Psoas muscle (tissue), 8 donors: ENCODE results near the gene RBM20. TPM values are rescaled to one million over a fixed set of nuclear protein-coding genes. Genes with fewer than 3 reads are reported as not detected.

Experiments
- ATAC-seq, 4 donors: fragments of 200-7000 bp; cut with Tn5 transposase; one replicate each; pipeline ENCODE4 v1.9.1; 2020; ENCODE audit warnings: moderate library complexity in 3 of 4, mild to moderate bottlenecking in 2 of 4
- DNase-seq, 2 donors: peaks; one replicate each; pipeline ENCODE4 v3.0.0-alpha.2; 2020
- H3K27ac ChIP-seq: fragments of 200-600 bp; one replicate; pipeline ENCODE4 v1.8.0; 2022
- H3K27me3 ChIP-seq, 3 donors: fragments of 200-600 bp in 1 of 3; one replicate each; pipeline versions ENCODE4 v1.6.1 to v1.8.0; 2013 to 2022; ENCODE audit warnings: low read length in 2 of 3, mild to moderate bottlenecking in 2 of 3, moderate library complexity in 1 of 3; ENCODE audit not compliant: insufficient read depth in 3 of 3
- H3K36me3 ChIP-seq, 2 donors: fragments of 200-600 bp in 1 of 2; one replicate each; pipeline versions ENCODE4 v1.6.1 to v1.8.0; 2013 to 2022; ENCODE audit warnings: low read depth in 1 of 2, mild to moderate bottlenecking in 1 of 2, moderate library complexity in 1 of 2; ENCODE audit not compliant: insufficient read depth in 1 of 2
- H3K4me1 ChIP-seq: fragments of 200-600 bp; one replicate; pipeline ENCODE4 v1.8.0; 2022
- H3K4me3 ChIP-seq: fragments of 200-600 bp; one replicate; pipeline ENCODE4 v1.8.0; 2022; ENCODE audit warnings: mild to moderate bottlenecking
- H3K9me3 ChIP-seq: fragments of 200-600 bp; one replicate; pipeline ENCODE4 v1.8.0; 2022
- CTCF ChIP-seq: fragments of 200-600 bp; IDR thresholded peaks from one replicate; pipeline ENCODE4 v1.8.0; 2022; ENCODE audit warnings: antibody characterized with exemption
- WGBS, 3 donors: extraction: QIAGEN DNeasy Blood & Tissue Kit; methylation state at CpG; one replicate each; pipeline versions ENCODE4 v1.1.6 to v1.1.7; 2013; 5-methylcytosine and 5-hydroxymethylcytosine counted together
- intact Hi-C, 2 donors: fragments of 100-400 bp; cut with DNase I; formaldehyde crosslinking; loops; one replicate each; pipeline versions ENCODE4 v1.11.0 to v1.14.2; 2022
- polyA plus RNA-seq, 3 donors: library from polyadenylated mRNA; stranded (reverse); fragments of 200-250 nt; gene quantifications; one replicate each; pipeline ENCODE4 v1.2.3, GENCODE V29; 2013
- total RNA-seq, 4 donors: library from RNA; stranded (reverse); fragmentation: NEBNext Ultra II Directional in 2 of 4; extraction: Animal tissue kit (Norgen Biotek cat#: 25700) in 2 of 4; gene quantifications; one replicate each; pipeline versions ENCODE4 v1.2.1 to v1.2.4, GENCODE V29; 2021 to 2023
- donor health status: healthy with polysubstance abuse.
- donor health status: DM: no; HTN: no; CAD: no; lungs with moderate emphysema.
- donor health status: Bipolar disorder and iron deficiency.
- donor health status: healthy.
- donor health status: DM: yes; HTN: yes; CAD: no.
- donor health status: DM: no; HTN: no; CAD: no.
- donor health status: DM: no; HTN: no; CAD: no.
- donor health status: DM: yes; HTN: yes; CAD: no.

RBM20 gene
- total and polyA plus RNA-seq, 7 donors: 1.6 to 48.8 (median 14.2) TPM

GRCh38 chr10:110709444-110709828 lies 65.3 kb downstream of the RBM20 start:
- DNase-seq: no peak
- intact Hi-C loops: no loop called here
- Histone ChIP-seq H3K27ac (peak overlapping the region; percentile 73), H3K27me3 (no peaks in the 10 kb centered on the region), H3K9me3 (no peaks in the 10 kb centered on the region), H3K4me3 (no peak overlapping the region), H3K36me3 (no peaks in the 10 kb centered on the region), H3K4me1 (peaks cover 55% of the 10 kb centered on the region)
- 79 to 87% (median 79%) methylated on average over 3 of the region's 3 CpGs for WGBS, 3 donors
- TF ChIP-seq CTCF: no peak
- ATAC-seq: no peak

GRCh38 chr10:110709964-110710587 lies 65.9 kb downstream of the RBM20 start:
- intact Hi-C loops: no loop called here
- Histone ChIP-seq H3K36me3 (no peaks in the 10 kb centered on the region), H3K27me3 (no peaks in the 10 kb centered on the region), H3K27ac (peak overlapping the region; percentile 73), H3K9me3 (no peaks in the 10 kb centered on the region), H3K4me1 (peaks cover 55% of the 10 kb centered on the region), H3K4me3 (no peak overlapping the region)
- DNase-seq (no peak), ATAC-seq (peak; percentile 36 to 57 (median 40))
- TF ChIP-seq CTCF: no peak
- WGBS, 3 donors: 43 to 68% (median 49%) methylated on average over 10 of the region's 10 CpGs

GRCh38 chr10:110710621-110711020 lies 66.5 kb downstream of the RBM20 start:
- no peak overlapping the region for H3K4me3 ChIP-seq
- intact Hi-C loops: no loop called here
- DNase-seq (no peak), ATAC-seq (peak; percentile 58 to 70 (median 60))
- H3K4me1 ChIP-seq: peaks cover 55% of the 10 kb centered on the region
- no peaks in the 10 kb centered on the region for H3K9me3 ChIP-seq
- no peaks in the 10 kb centered on the region for H3K27me3 ChIP-seq
- peak overlapping the region; percentile 73 for H3K27ac ChIP-seq
- no peak for TF ChIP-seq CTCF
- no peaks in the 10 kb centered on the region for H3K36me3 ChIP-seq
- 34 to 52% (median 39%) methylated on average over 5 of the region's 5 CpGs for WGBS, 3 donors

- Histone ChIP-seq H3K27me3 (no peaks in the 10 kb centered on the region), H3K4me1 (peaks cover 50% of the 10 kb centered on the region), H3K9me3 (no peaks in the 10 kb centered on the region), H3K4me3 (no peak overlapping the region), H3K36me3 (no peaks in the 10 kb centered on the region), H3K27ac (no peak overlapping the region)
- ATAC-seq (no peak), DNase-seq (no peak)
- intact Hi-C loops: no loop called here
- no peak for TF ChIP-seq CTCF
- WGBS, 3 donors: 84 to 94% (median 87%) methylated on average over 4 of the region's 4 CpGs
Measured at GRCh38 chr10:110711382-110711781, 67.2 kb downstream of the RBM20 start.

- intact Hi-C loops: no loop called here
- Histone ChIP-seq H3K27ac (no peak overlapping the region), H3K9me3 (no peaks in the 10 kb centered on the region), H3K27me3 (no peaks in the 10 kb centered on the region), H3K36me3 (no peaks in the 10 kb centered on the region), H3K4me1 (peaks cover 40% of the 10 kb centered on the region), H3K4me3 (no peak overlapping the region)
- ATAC-seq (peak in 1 of 4 donors; percentile 12), DNase-seq (no peak)
- no peak for TF ChIP-seq CTCF
Measured at GRCh38 chr10:110714356-110714755, 70.2 kb downstream of the RBM20 start.
